MM.1S (cell line): ENCODE data around the gene ABCE1.

ENCODE experiments used
- EZH2 ChIP-seq: fragments of 300-600 bp; sonication (generic); optimal IDR thresholded peaks from 2 replicates; pipeline ENCODE3; 2017; ENCODE audit warnings: low read depth, mild to moderate bottlenecking, antibody characterized with exemption, low read length, mixed read lengths
- TF ChIP-seq, protein P1 (sequence below): fragments of 300-600 bp; sonication (generic); IDR thresholded peaks from 2 replicates; pipeline ENCODE4 v1.5.1; 2016; ENCODE audit warnings: antibody characterized with exemption, low read length, mixed read lengths

DNA sequence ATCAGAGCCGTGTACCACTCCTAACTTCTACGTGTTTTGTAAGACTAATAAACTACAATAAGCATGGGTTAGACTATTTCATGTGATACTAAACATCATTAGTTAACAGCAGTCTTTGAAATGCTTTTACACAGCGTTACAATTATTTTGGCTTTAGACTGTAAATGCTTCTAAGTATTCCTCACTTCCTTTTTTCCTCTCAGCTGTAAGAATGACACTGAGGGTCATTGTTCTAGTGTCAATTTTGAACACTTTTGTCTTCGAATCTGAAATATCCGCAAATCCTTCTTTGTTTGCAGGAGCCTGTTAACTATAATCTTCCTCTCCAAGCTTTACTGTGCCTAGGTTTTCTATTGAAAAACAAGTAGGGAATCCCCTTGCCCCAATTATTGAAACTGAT lies 1.5 kb downstream of the ABCE1 start:
- TF ChIP-seq, protein P1, sequence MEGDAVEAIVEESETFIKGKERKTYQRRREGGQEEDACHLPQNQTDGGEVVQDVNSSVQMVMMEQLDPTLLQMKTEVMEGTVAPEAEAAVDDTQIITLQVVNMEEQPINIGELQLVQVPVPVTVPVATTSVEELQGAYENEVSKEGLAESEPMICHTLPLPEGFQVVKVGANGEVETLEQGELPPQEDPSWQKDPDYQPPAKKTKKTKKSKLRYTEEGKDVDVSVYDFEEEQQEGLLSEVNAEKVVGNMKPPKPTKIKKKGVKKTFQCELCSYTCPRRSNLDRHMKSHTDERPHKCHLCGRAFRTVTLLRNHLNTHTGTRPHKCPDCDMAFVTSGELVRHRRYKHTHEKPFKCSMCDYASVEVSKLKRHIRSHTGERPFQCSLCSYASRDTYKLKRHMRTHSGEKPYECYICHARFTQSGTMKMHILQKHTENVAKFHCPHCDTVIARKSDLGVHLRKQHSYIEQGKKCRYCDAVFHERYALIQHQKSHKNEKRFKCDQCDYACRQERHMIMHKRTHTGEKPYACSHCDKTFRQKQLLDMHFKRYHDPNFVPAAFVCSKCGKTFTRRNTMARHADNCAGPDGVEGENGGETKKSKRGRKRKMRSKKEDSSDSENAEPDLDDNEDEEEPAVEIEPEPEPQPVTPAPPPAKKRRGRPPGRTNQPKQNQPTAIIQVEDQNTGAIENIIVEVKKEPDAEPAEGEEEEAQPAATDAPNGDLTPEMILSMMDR = no peak
- TF ChIP-seq EZH2 = no peak
